NOMO-1 treated with dmso at 0.1 percent for 144 hours (cell line): ENCODE measurements around the gene SLC25A40.

Experiments
- DNase-seq: peaks from one replicate; lab custom pipeline; 2025; ENCODE audit not compliant: unreplicated experiment; lab: John Stamatoyannopoulos, UW

The SLC25A40 gene

GRCh38 chr7:87785368-87785995 lies 90.7 kb downstream of the SLC25A40 start:
- DNase-seq, result no peak

- DNase-seq, result no peak
Observed at GRCh38 chr7:87784424-87784823, 91.7 kb downstream of the SLC25A40 start.
